ENCODE measurements around the gene CASTOR1.

CASTOR1 gene

DNA sequence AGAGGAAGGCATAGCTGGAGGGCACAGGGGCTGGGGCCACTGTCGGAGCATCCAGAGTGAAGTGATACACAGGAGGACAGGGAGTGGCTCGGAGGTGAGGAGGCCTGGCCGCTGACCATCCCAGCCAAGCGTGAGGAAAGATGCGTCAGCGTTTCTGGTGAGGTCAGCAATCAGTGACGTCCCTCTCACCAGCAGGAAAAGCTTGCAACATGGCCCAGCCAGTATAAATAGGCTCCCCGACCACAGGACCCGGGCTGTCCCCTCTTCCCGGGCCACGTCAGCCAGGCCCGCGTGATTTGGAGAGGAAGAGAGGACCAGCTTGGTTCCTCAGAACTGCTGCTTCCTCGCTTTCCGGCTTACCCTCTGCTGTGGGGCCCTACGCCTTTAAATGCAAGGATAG lies 18.5 kb downstream of the CASTOR1 start:
- Histone ChIP-seq H3K9me3 (ENCODE audit: control insufficient read depth, low read length) (no peaks in the 10 kb centered on the region), H3K4me3 (ENCODE audit: extremely low read depth, insufficient read depth, low read length, poor library complexity, severe bottlenecking) (no peak overlapping the region), H3K36me3 (ENCODE audit: control insufficient read depth, insufficient read depth, low read length) (no peaks in the 10 kb centered on the region), H3K4me1 (ENCODE audit: control insufficient read depth, insufficient read depth, low read length, poor library complexity, severe bottlenecking) (no peaks in the 10 kb centered on the region), H3K27ac (ENCODE audit: low read depth, low read length, severe bottlenecking) (no peak overlapping the region)
- WGBS, 2 experiments (ENCODE audit: insufficient coverage in 2 of 2), result 86 to 90% methylated on average over 13 of the region's 16 CpGs

DNA sequence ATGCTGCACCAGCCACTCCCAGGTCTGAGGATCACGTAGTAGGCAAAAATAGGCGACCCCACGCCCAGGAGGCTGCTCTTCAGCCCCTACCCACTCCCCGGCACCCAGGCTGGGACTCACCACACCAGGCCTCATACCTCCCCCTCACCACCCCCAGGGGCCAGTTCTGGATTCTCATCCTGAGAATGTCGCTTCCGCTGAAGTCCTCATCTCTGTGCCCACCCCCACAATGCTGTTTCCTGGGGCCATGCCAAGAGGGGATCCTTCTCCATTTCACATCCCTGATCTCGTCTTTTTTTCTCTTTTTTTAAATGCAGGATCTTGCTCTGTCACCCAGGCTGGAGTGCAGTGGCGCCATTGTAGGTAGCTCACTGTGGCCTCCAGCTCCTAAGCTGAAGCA lies 21.0 kb downstream of the CASTOR1 start:
- no peak overlapping the region for H3K4me3 ChIP-seq (ENCODE audit: extremely low read depth, insufficient read depth, low read length, poor library complexity, severe bottlenecking)
- 86 to 95% methylated on average over 7 to 8 of the region's 8 CpGs for WGBS, 2 experiments (ENCODE audit: insufficient coverage in 2 of 2)
- no peaks in the 10 kb centered on the region for H3K4me1 ChIP-seq (ENCODE audit: control insufficient read depth, insufficient read depth, low read length, poor library complexity, severe bottlenecking)
- no peaks in the 10 kb centered on the region for H3K9me3 ChIP-seq (ENCODE audit: control insufficient read depth, low read length)
- H3K36me3 ChIP-seq (ENCODE audit: control insufficient read depth, insufficient read depth, low read length), result no peaks in the 10 kb centered on the region
- H3K27ac ChIP-seq (ENCODE audit: low read depth, low read length, severe bottlenecking), result no peak overlapping the region

DNA sequence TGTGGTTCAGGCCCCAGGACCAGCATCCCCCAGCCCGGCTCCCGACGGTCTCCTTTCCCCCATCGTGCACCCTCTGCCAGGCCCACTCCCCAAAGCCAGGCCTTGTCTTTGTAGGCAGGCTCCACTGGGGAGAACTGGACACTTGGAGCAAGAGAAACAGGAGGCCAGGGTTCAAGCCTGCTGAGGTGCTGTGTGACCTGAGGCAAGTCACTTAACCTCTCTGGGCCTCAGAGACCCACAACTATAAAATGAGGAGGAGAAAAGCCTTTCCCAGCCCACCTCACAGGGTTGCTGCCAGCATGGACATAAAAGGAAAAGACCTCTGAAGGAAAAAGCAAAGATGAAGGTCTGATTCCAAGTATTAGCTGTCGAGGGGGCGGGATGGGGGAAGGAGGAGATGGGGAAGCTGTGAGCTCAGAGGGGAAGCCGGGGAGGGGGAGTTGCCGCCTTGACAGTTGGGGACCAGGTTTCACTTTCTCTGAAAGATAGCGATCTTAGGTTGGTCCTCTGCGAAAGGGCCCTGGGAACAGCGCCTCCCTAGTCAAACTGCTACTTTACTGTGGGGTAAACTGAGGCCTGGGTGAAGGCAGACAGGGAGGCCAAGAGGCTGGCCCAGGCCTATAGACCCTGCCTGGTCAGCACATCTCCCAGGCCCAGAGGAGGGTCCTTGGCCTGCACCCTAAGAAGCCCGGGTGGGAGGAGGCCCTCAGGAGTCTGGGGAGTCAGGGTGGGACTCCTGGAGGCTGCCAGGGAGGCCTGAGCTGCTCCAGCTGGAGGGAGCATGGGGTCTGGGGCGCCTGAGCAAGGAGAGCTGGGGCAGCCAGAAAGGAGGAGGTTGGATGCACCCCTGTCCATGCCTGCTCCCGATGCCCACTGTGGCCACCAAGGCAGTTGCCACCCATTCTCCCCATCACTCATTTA lies 21.7 kb downstream of the CASTOR1 start:
- Histone ChIP-seq H3K4me3 (ENCODE audit: extremely low read depth, insufficient read depth, low read length, poor library complexity, severe bottlenecking) (no peak overlapping the region), H3K27ac (ENCODE audit: low read depth, low read length, severe bottlenecking) (no peak overlapping the region), H3K9me3 (ENCODE audit: control insufficient read depth, low read length) (no peaks in the 10 kb centered on the region), H3K36me3 (ENCODE audit: control insufficient read depth, insufficient read depth, low read length) (no peaks in the 10 kb centered on the region), H3K4me1 (ENCODE audit: control insufficient read depth, insufficient read depth, low read length, poor library complexity, severe bottlenecking) (no peaks in the 10 kb centered on the region)
- 94 to 96% methylated on average over 4 to 12 of the region's 14 CpGs for WGBS, 2 experiments (ENCODE audit: insufficient coverage in 2 of 2)

DNA sequence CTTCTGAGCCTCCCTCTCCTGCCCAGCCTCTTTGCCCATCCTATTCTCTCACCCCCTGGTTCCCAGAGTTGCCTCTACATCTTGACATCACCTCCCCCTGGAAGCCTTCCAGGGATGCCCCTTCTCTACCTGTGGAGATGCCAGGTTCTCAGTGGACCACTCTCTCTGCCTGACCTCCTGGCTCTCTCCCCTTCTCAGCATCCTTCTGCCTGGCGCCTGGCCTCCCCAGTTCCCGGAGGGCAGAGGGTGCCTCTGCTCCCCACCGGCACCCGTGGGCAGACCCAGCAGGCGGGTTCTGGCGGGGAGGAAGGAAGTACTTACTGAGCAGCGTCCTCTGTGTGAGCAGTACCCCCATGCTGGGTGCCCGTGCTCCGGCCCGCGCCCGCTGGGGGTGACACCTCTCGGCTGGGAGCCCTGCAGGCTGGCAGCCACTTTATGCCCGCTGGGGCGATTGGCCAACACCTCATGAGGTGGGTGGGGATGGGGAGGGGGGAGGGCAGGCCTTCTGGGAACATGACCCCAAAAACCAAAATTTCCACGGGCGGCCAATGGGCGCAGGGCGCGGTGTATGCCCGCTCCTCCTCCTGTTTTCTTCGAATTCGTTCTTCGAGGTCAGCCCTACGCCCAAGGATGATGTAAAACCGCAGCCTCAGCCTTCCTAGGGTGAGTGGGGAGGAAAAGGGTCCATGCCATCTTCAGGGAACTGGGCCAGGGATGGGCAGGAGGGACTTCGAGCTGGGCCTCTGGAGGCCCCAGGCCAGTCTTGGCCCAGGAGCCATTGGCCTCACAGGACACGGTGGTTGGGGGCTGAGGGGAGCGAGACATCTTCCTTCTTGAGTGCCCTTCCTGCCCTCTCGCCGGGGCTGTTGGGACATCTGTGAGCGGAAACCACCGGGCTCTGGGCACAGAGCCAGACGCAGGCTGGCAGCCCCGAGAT lies 22.6 kb downstream of the CASTOR1 start, which contains the start of gene OSM:
Gene OSM, minus strand, starts transcription at position 407 of the 937 bp plus-strand sequence. Its CDS starts 52 bp downstream, at position 355.
- no peaks in the 10 kb centered on the region for H3K36me3 ChIP-seq (ENCODE audit: control insufficient read depth, insufficient read depth, low read length)
- no peak within 1 kb of the TSS for H3K27ac ChIP-seq (ENCODE audit: low read depth, low read length, severe bottlenecking)
- H3K4me3 ChIP-seq (ENCODE audit: extremely low read depth, insufficient read depth, low read length, poor library complexity, severe bottlenecking), result no peak within 1 kb of the TSS
- 93 to 95% methylated on average over 26 to 34 of the region's 35 CpGs for WGBS, 2 experiments (ENCODE audit: insufficient coverage in 2 of 2)
- H3K4me1 ChIP-seq (ENCODE audit: control insufficient read depth, insufficient read depth, low read length, poor library complexity, severe bottlenecking), result peaks cover 4% of the 10 kb centered on the region
- no peaks in the 10 kb centered on the region for H3K9me3 ChIP-seq (ENCODE audit: control insufficient read depth, low read length)

DNA sequence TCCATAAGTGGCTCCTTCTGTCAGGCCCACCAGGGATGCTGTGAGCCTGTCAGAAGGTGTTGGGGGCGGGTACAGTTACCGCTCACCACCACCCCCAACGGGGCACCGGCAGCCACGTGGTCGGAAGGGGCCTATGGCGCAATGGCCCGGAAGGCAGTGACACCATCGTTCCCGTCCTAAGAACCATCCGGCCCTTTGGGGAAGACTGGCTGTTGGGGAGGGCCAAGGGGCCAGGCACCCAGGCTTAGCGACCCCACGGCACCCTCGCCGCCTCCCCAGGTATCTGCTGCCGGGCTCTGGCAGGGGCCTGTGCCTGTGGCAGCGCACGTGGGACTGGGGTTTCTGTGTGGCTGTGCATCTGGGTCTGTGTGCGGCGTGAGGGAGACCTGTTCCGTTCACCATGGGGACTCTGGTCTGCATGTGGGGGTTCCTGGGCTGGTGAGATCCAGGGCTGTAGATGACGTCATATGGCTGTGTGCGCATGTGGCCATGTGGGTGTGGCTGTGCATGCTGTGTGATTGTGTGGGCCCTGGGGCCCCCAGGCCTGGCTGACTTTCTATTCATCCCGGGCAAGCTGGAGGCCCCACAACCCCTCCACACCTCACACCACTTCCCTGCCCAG lies 23.4 kb downstream of the CASTOR1 start:
- no peaks in the 10 kb centered on the region for H3K36me3 ChIP-seq (ENCODE audit: control insufficient read depth, insufficient read depth, low read length)
- no peaks in the 10 kb centered on the region for H3K9me3 ChIP-seq (ENCODE audit: control insufficient read depth, low read length)
- H3K27ac ChIP-seq (ENCODE audit: low read depth, low read length, severe bottlenecking), result no peak overlapping the region
- H3K4me3 ChIP-seq (ENCODE audit: extremely low read depth, insufficient read depth, low read length, poor library complexity, severe bottlenecking), result no peak overlapping the region
- peaks cover 4% of the 10 kb centered on the region for H3K4me1 ChIP-seq (ENCODE audit: control insufficient read depth, insufficient read depth, low read length, poor library complexity, severe bottlenecking)
- WGBS, 2 experiments (ENCODE audit: insufficient coverage in 2 of 2), result 89 to 90% methylated on average over 18 to 19 of the region's 24 CpGs

DNA sequence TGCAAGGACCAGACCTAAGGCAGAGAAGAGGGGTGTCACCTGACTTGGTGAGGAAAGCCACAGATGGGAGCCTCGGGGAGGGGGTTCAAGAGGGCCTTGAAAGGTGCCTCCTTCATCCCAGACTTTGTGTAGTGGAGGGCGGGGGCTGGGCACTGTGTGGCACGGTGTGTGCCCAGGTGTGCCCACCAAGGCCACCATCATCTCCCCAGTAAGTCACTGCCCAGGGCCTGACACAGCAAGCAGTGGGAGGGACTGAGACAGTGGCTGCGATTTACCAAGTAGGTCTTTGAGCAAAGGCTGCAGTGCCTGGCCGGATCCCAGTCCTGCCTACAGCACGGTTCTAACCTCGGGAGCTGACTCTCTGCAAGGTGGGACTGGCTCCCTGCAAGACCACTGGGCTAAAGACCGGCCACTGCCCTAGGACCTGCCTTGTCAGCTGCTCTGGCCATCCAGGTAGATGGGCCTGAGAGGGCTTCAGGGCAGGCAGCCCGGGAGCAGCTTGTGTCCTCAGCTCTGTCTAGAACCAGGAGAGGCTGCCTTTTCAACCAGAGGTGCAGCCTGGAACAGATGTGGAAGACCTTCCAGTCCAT lies 24.1 kb downstream of the CASTOR1 start:
- H3K36me3 ChIP-seq (ENCODE audit: control insufficient read depth, insufficient read depth, low read length), result no peaks in the 10 kb centered on the region
- peaks cover 4% of the 10 kb centered on the region for H3K4me1 ChIP-seq (ENCODE audit: control insufficient read depth, insufficient read depth, low read length, poor library complexity, severe bottlenecking)
- no peaks in the 10 kb centered on the region for H3K9me3 ChIP-seq (ENCODE audit: control insufficient read depth, low read length)
- H3K4me3 ChIP-seq (ENCODE audit: extremely low read depth, insufficient read depth, low read length, poor library complexity, severe bottlenecking), result no peak overlapping the region
- no peak overlapping the region for H3K27ac ChIP-seq (ENCODE audit: low read depth, low read length, severe bottlenecking)
- 97 to 98% methylated on average over 7 to 9 of the region's 9 CpGs for WGBS, 2 experiments (ENCODE audit: insufficient coverage in 2 of 2)

DNA sequence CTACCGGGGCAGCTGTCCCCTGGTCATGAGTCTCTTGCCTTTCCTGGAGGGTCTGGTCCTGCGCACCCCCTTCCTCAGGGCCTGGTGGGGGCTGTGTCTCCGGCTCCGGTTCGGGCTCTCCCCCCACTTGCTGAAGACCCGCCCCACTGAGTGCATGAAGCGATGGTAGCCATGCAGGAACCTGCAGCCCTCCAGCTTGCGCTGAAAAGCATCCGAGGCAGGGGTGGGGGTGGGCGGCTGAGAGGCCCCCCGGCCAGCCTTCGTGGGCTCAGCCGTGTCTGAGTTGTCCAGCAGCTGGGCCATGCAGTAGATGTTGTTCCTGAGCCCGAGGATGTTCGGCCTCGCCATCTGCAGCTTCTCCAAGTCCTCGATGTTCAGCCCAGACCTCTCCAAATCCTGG lies 25.4 kb downstream of the CASTOR1 start:
- Histone ChIP-seq H3K9me3 (ENCODE audit: control insufficient read depth, low read length) (no peaks in the 10 kb centered on the region), H3K36me3 (ENCODE audit: control insufficient read depth, insufficient read depth, low read length) (no peaks in the 10 kb centered on the region), H3K4me1 (ENCODE audit: control insufficient read depth, insufficient read depth, low read length, poor library complexity, severe bottlenecking) (peaks cover 4% of the 10 kb centered on the region), H3K4me3 (ENCODE audit: extremely low read depth, insufficient read depth, low read length, poor library complexity, severe bottlenecking) (no peak overlapping the region), H3K27ac (ENCODE audit: low read depth, low read length, severe bottlenecking) (no peak overlapping the region)
- 90 to 94% methylated on average over 13 to 14 of the region's 17 CpGs for WGBS, 2 experiments (ENCODE audit: insufficient coverage in 2 of 2)

DNA sequence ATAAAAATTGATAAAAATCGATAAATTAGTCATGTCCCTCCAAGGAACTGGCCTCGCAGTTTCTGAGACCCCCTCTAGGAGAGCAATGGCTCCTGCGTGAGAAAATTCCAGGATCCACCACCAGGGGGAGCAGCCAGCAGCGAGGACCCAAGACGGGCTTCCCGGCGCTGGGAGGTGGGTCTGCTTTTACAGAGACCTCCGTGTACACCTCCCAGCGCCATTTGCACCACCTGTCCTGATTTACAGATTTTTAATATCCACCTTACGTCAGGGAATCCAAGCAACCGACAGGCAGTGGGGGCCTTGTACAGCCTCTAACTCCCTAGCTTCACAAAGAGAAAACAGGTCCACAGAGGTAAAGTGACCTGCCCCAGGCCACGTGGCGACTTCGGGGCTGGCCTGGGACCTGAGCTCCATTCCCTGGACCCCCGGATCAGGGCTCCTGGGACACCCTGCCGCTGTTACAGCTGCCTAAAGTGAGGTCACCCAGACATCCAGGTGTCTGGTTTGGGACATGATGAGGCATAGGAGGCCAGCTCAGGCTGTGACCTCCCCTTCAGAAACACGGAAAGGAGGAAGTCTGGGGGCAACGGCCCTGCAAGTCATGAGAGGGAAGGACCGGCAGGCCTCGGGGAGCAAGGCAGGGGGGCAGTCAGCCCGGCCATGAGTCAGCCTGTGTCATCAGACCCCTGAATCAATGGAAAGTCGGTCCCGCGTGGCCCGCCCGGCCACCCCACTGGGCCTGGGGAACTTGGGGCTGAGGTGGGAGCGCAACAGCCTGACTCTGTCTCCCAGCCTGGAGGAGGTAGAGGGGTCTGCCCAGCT lies 26.2 kb downstream of the CASTOR1 start:
- H3K36me3 ChIP-seq (ENCODE audit: control insufficient read depth, insufficient read depth, low read length), result no peaks in the 10 kb centered on the region
- WGBS, 2 experiments (ENCODE audit: insufficient coverage in 2 of 2), result 36 to 45% methylated on average over 20 to 22 of the region's 27 CpGs
- H3K9me3 ChIP-seq (ENCODE audit: control insufficient read depth, low read length), result no peaks in the 10 kb centered on the region
- H3K27ac ChIP-seq (ENCODE audit: low read depth, low read length, severe bottlenecking), result no peak overlapping the region
- no peak overlapping the region for H3K4me3 ChIP-seq (ENCODE audit: extremely low read depth, insufficient read depth, low read length, poor library complexity, severe bottlenecking)
- peaks cover 4% of the 10 kb centered on the region for H3K4me1 ChIP-seq (ENCODE audit: control insufficient read depth, insufficient read depth, low read length, poor library complexity, severe bottlenecking)

DNA sequence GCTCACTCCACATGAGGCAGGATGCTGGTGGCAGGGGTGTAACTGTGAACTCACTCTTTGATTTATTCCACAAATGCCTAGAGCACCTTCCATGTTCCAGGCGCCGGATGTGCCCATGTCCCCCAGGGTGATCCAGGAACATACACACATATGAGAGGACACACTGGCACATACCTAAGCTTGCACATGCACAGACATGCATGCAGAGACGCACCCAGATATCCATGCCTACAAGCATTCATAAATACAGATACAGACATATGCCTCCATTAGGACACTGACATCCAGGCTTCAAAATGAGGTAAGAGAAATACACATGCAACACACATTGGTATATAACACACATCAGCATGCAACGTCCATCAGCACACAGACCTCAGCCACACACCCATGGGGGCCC lies 27.2 kb downstream of the CASTOR1 start:
- 100% methylated on average over 3 to 4 of the region's 4 CpGs for WGBS, 2 experiments (ENCODE audit: insufficient coverage in 2 of 2)
- H3K36me3 ChIP-seq (ENCODE audit: control insufficient read depth, insufficient read depth, low read length), result no peaks in the 10 kb centered on the region
- peaks cover 12% of the 10 kb centered on the region for H3K4me1 ChIP-seq (ENCODE audit: control insufficient read depth, insufficient read depth, low read length, poor library complexity, severe bottlenecking)
- H3K4me3 ChIP-seq (ENCODE audit: extremely low read depth, insufficient read depth, low read length, poor library complexity, severe bottlenecking), result no peak overlapping the region
- H3K9me3 ChIP-seq (ENCODE audit: control insufficient read depth, low read length), result no peaks in the 10 kb centered on the region
- no peak overlapping the region for H3K27ac ChIP-seq (ENCODE audit: low read depth, low read length, severe bottlenecking)
